ENCODE measurements around the gene PTPN4.
A peak's percentile ranks its signal among the peaks of the same experiment; 100 is the strongest.
"Not testable (repeated sequence)": the region's sequence is repeated elsewhere in the genome, so short reads cannot be mapped to it uniquely, and the experiment has no call there.

Gene PTPN4

GRCh38 chr2:119803101-119803500 is 43.4 kb downstream of the PTPN4 start:
- Mint-ChIP-seq H3K36me3 (ENCODE audit: low read depth) (peaks cover 39% of the 10 kb centered on the region), H3K27me3 (ENCODE audit: low read depth) (no peaks in the 10 kb centered on the region), H3K4me3 (no peak overlapping the region), H3K9me3 (peaks cover 27% of the 10 kb centered on the region), H3K4me1 (no peaks in the 10 kb centered on the region), H3K27ac (no peak overlapping the region)
- TF ChIP-seq CTCF (IDR thresholded peaks at IDR 0.05; ENCODE audit: unreplicated experiment in 3 of 3), result no peak

DNA sequence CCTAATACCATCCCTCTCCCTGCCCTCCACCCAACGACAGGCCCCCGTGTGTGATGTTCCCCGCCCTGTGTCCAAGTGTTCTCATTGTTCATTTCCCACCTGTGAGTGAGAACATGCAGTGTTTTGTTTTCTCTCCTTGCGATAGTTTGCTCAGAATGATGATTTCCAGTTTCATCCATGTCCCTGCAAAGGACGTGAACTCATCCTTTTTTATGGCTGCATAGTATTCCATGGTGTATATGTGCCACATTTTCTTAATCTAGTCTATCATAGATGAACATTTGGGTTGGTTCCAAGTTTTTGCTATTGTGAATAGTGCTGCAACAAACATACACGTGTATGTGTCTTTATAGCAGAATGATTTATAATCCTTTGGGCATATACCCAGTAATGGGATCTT is 44.7 kb downstream of the PTPN4 start:
- not testable (repeated sequence) for H3K4me1 Mint-ChIP-seq; H3K27ac Mint-ChIP-seq; H3K27me3 Mint-ChIP-seq (ENCODE audit: low read depth); H3K4me3 Mint-ChIP-seq
- peaks cover 27% of the 10 kb centered on the region for H3K9me3 Mint-ChIP-seq
- H3K36me3 Mint-ChIP-seq (ENCODE audit: low read depth), result peaks cover 39% of the 10 kb centered on the region

GRCh38 chr2:119808516-119809147 is 48.9 kb downstream of the PTPN4 start:
- Mint-ChIP-seq H3K4me1 (peaks cover 14% of the 10 kb centered on the region), H3K9me3 (peaks cover 22% of the 10 kb centered on the region), H3K27ac (peak overlapping the region in 1 of 3 experiments; percentile 21), H3K36me3 (ENCODE audit: low read depth) (peaks cover 40% of the 10 kb centered on the region), H3K27me3 (ENCODE audit: low read depth) (no peaks in the 10 kb centered on the region), H3K4me3 (no peak overlapping the region)
- no peak for TF ChIP-seq CTCF (IDR thresholded peaks at IDR 0.05; ENCODE audit: unreplicated experiment in 3 of 3)

GRCh38 chr2:119809339-119810048 is 49.8 kb downstream of the PTPN4 start:
- H3K9me3 Mint-ChIP-seq, result peaks cover 15% of the 10 kb centered on the region
- peaks cover 31% of the 10 kb centered on the region for H3K36me3 Mint-ChIP-seq (ENCODE audit: low read depth)
- peak overlapping the region in 1 of 3 experiments; percentile 21 for H3K27ac Mint-ChIP-seq
- H3K4me3 Mint-ChIP-seq, result no peak overlapping the region
- no peaks in the 10 kb centered on the region for H3K27me3 Mint-ChIP-seq (ENCODE audit: low read depth)
- TF ChIP-seq CTCF (IDR thresholded peaks at IDR 0.05; ENCODE audit: unreplicated experiment in 3 of 3), result no peak
- H3K4me1 Mint-ChIP-seq, result peaks cover 14% of the 10 kb centered on the region

GRCh38 chr2:119810049-119810630 is 50.4 kb downstream of the PTPN4 start:
- no peaks in the 10 kb centered on the region for H3K27me3 Mint-ChIP-seq (ENCODE audit: low read depth)

More at GRCh38 chr2:119810049-119810630, 50.4 kb downstream of the PTPN4 start:
- Mint-ChIP-seq H3K27ac (peak overlapping the region in 1 of 3 experiments; percentile 21), H3K4me3 (no peak overlapping the region), H3K36me3 (ENCODE audit: low read depth) (peaks cover 27% of the 10 kb centered on the region), H3K9me3 (peaks cover 14% of the 10 kb centered on the region), H3K4me1 (peaks cover 14% of the 10 kb centered on the region)
- no peak for TF ChIP-seq CTCF (IDR thresholded peaks at IDR 0.05; ENCODE audit: unreplicated experiment in 3 of 3)
